BE2C (cell line): ENCODE results near the gene DNMBP.
"Not testable (repeated sequence)": the region's sequence is repeated elsewhere in the genome, so short reads cannot be mapped to it uniquely, and the experiment has no call there.

Source experiments
- DNase-seq: peaks from one replicate; pipeline ENCODE4 v3.0.0-alpha.2; 2020
- H3K27me3 ChIP-seq: fragments of 250-450 bp; sonication (Bioruptor Pico); 2 replicates; pipeline ENCODE4 v1.5.1; 2020; ENCODE audit warnings: mild to moderate bottlenecking
- H3K36me3 ChIP-seq: fragments of 250-450 bp; sonication (Bioruptor Pico); 2 replicates; pipeline ENCODE4 v1.5.1; 2020; ENCODE audit warnings: mild to moderate bottlenecking
- H3K4me1 ChIP-seq: fragments of 250-450 bp; sonication (Bioruptor Pico); 2 replicates; pipeline ENCODE4 v1.5.1; 2020
- H3K4me3 ChIP-seq: 2 replicates; pipeline ENCODE4 v1.5.1; 2011; ENCODE audit warnings: low read depth, low read length
- H3K9me3 ChIP-seq: fragments of 250-450 bp; sonication (Bioruptor Pico); 2 replicates; pipeline ENCODE4 v1.5.1; 2020
- TF ChIP-seq, protein P1 (sequence below): IDR thresholded peaks from 2 replicates; pipeline ENCODE4 v1.5.1; 2012; ENCODE audit warnings: mild to moderate bottlenecking, low read depth, low read length

DNMBP gene

DNA sequence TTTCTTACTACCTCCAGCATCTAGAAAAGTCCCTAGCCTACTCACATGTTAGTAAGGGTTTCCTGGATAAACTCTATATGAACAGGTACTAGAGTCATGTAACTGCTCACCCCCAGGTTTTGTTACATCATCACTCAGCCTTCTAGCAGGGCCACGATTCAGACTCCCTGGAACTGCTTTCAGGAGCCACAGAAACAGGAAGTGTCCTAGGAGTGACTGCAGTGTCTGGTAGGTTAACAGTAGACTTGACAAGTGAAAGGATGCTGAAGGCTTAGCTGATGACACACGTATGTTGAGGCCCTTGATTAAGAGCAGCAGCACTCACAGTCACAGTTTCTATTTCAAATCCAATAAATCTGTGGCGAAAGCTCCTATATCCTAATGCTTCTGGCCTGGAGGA, 101.2 kb downstream of the DNMBP start:
- no peak for DNase-seq
- H3K27me3 ChIP-seq: no peaks in the 10 kb centered on the region
- no peaks in the 10 kb centered on the region for H3K9me3 ChIP-seq
- H3K36me3 ChIP-seq: no peaks in the 10 kb centered on the region
- TF ChIP-seq, protein P1, sequence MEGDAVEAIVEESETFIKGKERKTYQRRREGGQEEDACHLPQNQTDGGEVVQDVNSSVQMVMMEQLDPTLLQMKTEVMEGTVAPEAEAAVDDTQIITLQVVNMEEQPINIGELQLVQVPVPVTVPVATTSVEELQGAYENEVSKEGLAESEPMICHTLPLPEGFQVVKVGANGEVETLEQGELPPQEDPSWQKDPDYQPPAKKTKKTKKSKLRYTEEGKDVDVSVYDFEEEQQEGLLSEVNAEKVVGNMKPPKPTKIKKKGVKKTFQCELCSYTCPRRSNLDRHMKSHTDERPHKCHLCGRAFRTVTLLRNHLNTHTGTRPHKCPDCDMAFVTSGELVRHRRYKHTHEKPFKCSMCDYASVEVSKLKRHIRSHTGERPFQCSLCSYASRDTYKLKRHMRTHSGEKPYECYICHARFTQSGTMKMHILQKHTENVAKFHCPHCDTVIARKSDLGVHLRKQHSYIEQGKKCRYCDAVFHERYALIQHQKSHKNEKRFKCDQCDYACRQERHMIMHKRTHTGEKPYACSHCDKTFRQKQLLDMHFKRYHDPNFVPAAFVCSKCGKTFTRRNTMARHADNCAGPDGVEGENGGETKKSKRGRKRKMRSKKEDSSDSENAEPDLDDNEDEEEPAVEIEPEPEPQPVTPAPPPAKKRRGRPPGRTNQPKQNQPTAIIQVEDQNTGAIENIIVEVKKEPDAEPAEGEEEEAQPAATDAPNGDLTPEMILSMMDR: no peak
- H3K4me1 ChIP-seq: no peaks in the 10 kb centered on the region
- H3K4me3 ChIP-seq: no peak overlapping the region

DNA sequence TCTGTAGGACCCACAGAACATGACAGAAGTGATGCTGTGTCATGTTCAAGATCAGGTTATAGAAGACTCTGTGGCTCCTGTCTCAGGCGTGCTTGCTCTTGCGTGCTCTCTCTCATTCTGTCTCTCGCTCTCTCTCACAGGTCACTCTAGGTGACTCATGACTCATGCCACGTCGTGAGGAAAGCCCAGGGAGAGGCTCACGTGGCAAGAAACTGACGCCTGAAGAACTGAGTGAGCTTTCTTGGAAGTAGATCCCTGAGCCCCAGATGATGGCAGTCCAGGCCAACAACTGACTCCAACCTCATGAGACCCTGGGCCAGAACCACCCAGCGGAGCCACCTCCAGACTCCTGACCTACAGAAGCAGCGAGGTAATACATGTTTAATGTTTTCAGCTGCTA, 103.3 kb downstream of the DNMBP start:
- Histone ChIP-seq H3K36me3 (no peaks in the 10 kb centered on the region), H3K27me3 (no peaks in the 10 kb centered on the region), H3K4me1 (no peaks in the 10 kb centered on the region), H3K4me3 (no peak overlapping the region), H3K9me3 (no peaks in the 10 kb centered on the region)
- TF ChIP-seq, protein P1: no peak
- DNase-seq: no peak

DNA sequence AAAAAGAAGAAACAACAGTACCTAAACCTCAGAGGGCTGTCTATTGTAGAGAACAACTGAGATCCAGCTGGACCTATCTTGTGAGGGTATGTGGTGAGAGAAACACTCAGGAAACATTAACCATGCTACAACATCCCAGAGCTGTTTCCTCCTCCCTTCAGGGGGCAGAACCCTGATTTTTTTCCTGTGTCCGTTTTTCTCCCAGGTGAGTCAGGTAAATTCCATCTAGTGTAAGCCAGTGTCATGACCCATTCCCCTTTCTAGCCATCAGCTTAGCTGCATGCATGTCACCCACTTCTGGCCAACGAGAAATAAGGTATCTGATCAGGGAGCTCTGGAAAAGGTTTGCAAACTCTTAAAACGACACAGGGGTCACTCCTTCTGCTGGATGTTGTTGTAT, 103.8 kb downstream of the DNMBP start:
- DNase-seq: no peak

DNA sequence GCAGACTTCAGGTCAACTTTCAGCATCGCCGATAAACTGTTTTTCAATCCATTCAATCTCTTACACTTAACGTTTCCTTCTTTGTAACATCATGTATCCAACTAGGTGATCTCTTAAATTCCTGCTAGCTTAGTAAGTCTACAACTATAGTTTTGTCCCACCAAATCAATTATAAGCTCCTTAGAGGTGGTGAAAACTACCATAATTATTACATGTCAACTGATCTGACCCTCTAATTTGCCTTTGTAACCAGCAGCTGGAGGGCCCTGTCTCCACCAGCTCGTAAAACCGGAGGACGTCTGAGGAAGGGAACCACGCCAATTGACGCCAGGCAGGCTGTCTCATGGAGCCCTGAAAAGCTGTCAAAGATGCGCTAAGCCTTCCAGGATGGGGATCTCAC, 113.9 kb downstream of the DNMBP start:
- H3K27me3 ChIP-seq: no peaks in the 10 kb centered on the region
- no peaks in the 10 kb centered on the region; the same call in 1 of the 2 replicates for H3K36me3 ChIP-seq
- H3K4me3 ChIP-seq: no peak overlapping the region
- no peaks in the 10 kb centered on the region for H3K4me1 ChIP-seq
- H3K9me3 ChIP-seq: no peaks in the 10 kb centered on the region
- TF ChIP-seq, protein P1: no peak
- DNase-seq: no peak

More for the DNA sequence above, 103.8 kb downstream of the DNMBP start:
- Histone ChIP-seq H3K9me3 (no peaks in the 10 kb centered on the region), H3K36me3 (no peaks in the 10 kb centered on the region), H3K4me1 (no peaks in the 10 kb centered on the region), H3K27me3 (no peaks in the 10 kb centered on the region), H3K4me3 (no peak overlapping the region)
- TF ChIP-seq, protein P1: no peak

DNA sequence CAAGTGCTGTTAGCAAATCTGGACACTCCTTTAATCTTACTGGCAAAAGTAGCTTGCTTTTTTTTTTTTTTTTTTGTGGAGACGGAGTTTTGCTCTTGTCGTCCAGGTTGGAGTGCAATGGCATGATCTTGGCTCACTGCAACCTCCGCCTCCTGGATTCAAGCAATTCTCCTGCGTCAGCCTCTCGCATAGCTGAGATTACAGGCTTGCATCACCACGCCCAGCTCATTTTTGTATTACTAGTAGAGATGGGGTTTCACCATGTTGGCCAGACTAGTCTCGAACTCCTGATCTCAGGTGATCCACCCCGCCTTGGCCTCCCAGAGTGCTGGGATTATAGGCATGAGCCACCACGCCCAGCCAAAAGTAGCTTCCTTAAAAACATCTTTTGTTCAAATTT, 114.7 kb downstream of the DNMBP start:
- H3K4me3 ChIP-seq, H3K36me3 ChIP-seq, DNase-seq, H3K9me3 ChIP-seq, H3K4me1 ChIP-seq, H3K27me3 ChIP-seq: not testable (repeated sequence)

DNA sequence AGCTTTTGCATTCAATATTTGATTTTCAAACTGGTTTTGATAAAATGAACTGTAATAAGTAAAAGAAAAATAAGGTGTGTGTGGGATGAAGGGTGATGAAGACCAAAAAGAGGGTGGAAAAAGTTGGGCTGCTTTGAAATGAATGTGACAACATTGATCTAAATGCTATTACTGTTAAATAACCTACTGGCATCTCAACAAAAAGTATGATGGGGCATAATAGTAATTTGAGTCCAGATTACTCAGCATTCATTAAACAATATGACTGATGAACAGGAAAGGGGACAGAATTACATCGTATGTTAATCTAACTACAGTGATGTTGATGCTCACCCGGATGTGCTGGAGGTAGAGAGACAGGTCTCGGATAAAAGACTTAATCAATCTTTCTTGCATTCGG, 115.1 kb downstream of the DNMBP start:
- Histone ChIP-seq H3K4me3 (no peak overlapping the region), H3K36me3 (no peaks in the 10 kb centered on the region; the same call in 1 of the 2 replicates), H3K27me3 (no peaks in the 10 kb centered on the region), H3K9me3 (no peaks in the 10 kb centered on the region), H3K4me1 (no peaks in the 10 kb centered on the region)
- TF ChIP-seq, protein P1: no peak
- DNase-seq: no peak

DNA sequence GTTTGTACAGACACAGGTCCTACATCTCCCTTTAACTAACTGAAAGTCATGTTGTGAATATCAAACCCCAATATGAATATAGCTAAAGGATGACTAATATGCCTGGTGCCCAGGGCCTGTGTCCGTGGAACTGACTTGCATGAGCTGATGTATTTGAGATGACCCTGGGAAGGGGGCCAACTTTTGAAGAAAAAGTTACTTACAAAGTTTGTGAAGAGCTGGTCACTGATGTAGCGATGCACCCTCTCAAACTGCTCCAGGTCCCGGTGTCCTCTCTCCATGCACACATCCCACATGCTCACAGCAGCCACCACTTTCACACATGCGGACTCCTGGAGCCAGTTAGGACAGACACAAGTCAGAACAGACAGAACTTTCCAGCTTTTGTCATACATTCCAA, 121.1 kb downstream of the DNMBP start:
- TF ChIP-seq, protein P1: no peak
- Histone ChIP-seq H3K4me1 (no peaks in the 10 kb centered on the region), H3K27me3 (no peaks in the 10 kb centered on the region), H3K4me3 (no peak overlapping the region), H3K9me3 (no peaks in the 10 kb centered on the region), H3K36me3 (no peaks in the 10 kb centered on the region)
- DNase-seq: no peak
